Liver (tissue), 9 donors: Measurements from ENCODE around the gene TMEM187. TPM values are rescaled to one million over a fixed set of nuclear protein-coding genes. Genes with fewer than 3 reads are reported as not detected.

Experiments used
- DNase-seq: peaks from one replicate; pipeline ENCODE4 v3.0.0-alpha.2; 2017; ENCODE audit warnings: low spot score
- H3K27ac ChIP-seq, 2 donors: one replicate each; pipeline ENCODE4 v1.7.0; 2013; ENCODE audit warnings: inconsistent platforms in 2 of 2, low read length in 2 of 2, control low read depth in 1 of 2, low read depth in 1 of 2, mild to moderate bottlenecking in 1 of 2
- H3K27me3 ChIP-seq, 4 donors: one replicate each; pipeline versions ENCODE4 v1.6.1 to v1.7.0; 2013; ENCODE audit warnings: low read length in 3 of 4, inconsistent platforms in 1 of 4, mild to moderate bottlenecking in 1 of 4, moderate library complexity in 1 of 4; ENCODE audit not compliant: control insufficient read depth in 4 of 4, insufficient read depth in 4 of 4
- H3K36me3 ChIP-seq, 4 donors: one replicate each; pipeline versions ENCODE4 v1.6.1 to v1.7.0; 2013; ENCODE audit warnings: low read length in 3 of 4, mild to moderate bottlenecking in 3 of 4, low read depth in 1 of 4, moderate library complexity in 1 of 4; ENCODE audit not compliant: control insufficient read depth in 4 of 4, insufficient read depth in 3 of 4
- H3K4me1 ChIP-seq, 4 donors: one replicate each; pipeline versions ENCODE4 v1.6.1 to v1.7.0; 2013; ENCODE audit warnings: low read length in 3 of 4, mild to moderate bottlenecking in 3 of 4, moderate library complexity in 1 of 4; ENCODE audit not compliant: control insufficient read depth in 4 of 4, insufficient read depth in 4 of 4
- H3K4me3 ChIP-seq, 3 donors: one replicate each; pipeline versions ENCODE4 v1.6.1 to v1.7.0; 2013; ENCODE audit warnings: low read length in 3 of 3, control low read depth in 1 of 3, low read depth in 1 of 3, mild to moderate bottlenecking in 1 of 3
- H3K9ac ChIP-seq, 2 donors: one replicate each; pipeline ENCODE4 v1.7.0; 2013; ENCODE audit warnings: low read length in 2 of 2, mild to moderate bottlenecking in 2 of 2, moderate library complexity in 2 of 2, control low read depth in 1 of 2, low read depth in 1 of 2
- H3K9me3 ChIP-seq, 4 donors: one replicate each; pipeline versions ENCODE4 v1.6.1 to v1.7.0; 2013; ENCODE audit warnings: low read length in 3 of 4; ENCODE audit not compliant: control insufficient read depth in 4 of 4
- CTCF ChIP-seq: fragments of 150-350 bp; IDR thresholded peaks from 2 replicates; pipeline ENCODE4 v1.5.1; 2017; ENCODE audit warnings: improper control_type of control experiment, low read depth, low read length; ENCODE audit not compliant: missing input control
- EGR1 ChIP-seq, 2 donors: IDR thresholded peaks; 2 replicates each; pipeline ENCODE4 v1.6.1; 2016 to 2018; ENCODE audit warnings: antibody characterized with exemption in 2 of 2, low read depth in 2 of 2
- FOXA2 ChIP-seq: IDR thresholded peaks from 2 replicates; pipeline ENCODE4 v1.6.1; 2016; ENCODE audit warnings: antibody characterized with exemption
- GABPA ChIP-seq, 2 donors: IDR thresholded peaks in 1 of 2; conservative IDR thresholded peaks in 1 of 2; 2 replicates each; pipeline ENCODE4 v1.6.1; 2016; ENCODE audit warnings: antibody characterized with exemption in 2 of 2, mild to moderate bottlenecking in 1 of 2, moderate library complexity in 1 of 2
- HNF4A ChIP-seq, 2 donors: conservative IDR thresholded peaks; 2 replicates each; pipeline ENCODE4 v1.6.1; 2016; ENCODE audit warnings: antibody characterized with exemption in 2 of 2, mild to moderate bottlenecking in 2 of 2
- HNF4G ChIP-seq: IDR thresholded peaks from 2 replicates; pipeline ENCODE4 v1.6.1; 2016; ENCODE audit warnings: antibody characterized with exemption
- JUND ChIP-seq, 2 donors: IDR thresholded peaks; 2 replicates each; pipeline ENCODE4 v1.6.1; 2016; ENCODE audit warnings: antibody characterized with exemption in 2 of 2
- NR2F2 ChIP-seq: IDR thresholded peaks from 2 replicates; pipeline ENCODE4 v1.6.1; 2016; ENCODE audit warnings: antibody characterized with exemption
- RAD21 ChIP-seq, 2 donors: IDR thresholded peaks; 2 replicates each; pipeline ENCODE4 v1.6.1; 2016; ENCODE audit warnings: antibody characterized with exemption in 2 of 2, mild to moderate bottlenecking in 2 of 2
- SP1 ChIP-seq: IDR thresholded peaks from 2 replicates; pipeline ENCODE4 v1.6.1; 2018; ENCODE audit warnings: antibody characterized with exemption, mild to moderate bottlenecking
- TAF1 ChIP-seq: conservative IDR thresholded peaks from 2 replicates; pipeline ENCODE4 v1.6.1; 2016; ENCODE audit warnings: antibody characterized with exemption, mild to moderate bottlenecking
- WGBS: extraction: QIAGEN DNeasy Blood & Tissue Kit; methylation state at CpG from one replicate; pipeline ENCODE4 v1.1.7; 2013; 5-methylcytosine and 5-hydroxymethylcytosine counted together
- polyA plus RNA-seq, 2 donors: library from polyadenylated mRNA; stranded (reverse) in 1 of 2; unstranded in 1 of 2; fragments of 200-250 nt in 1 of 2; fragments of >200 nt in 1 of 2; fragmentation: Nextera tagmentation in 1 of 2; extraction: Ambion mirVana in 1 of 2; gene quantifications; one replicate each; pipeline versions ENCODE4 v1.2.1 to v1.2.3, GENCODE V29; 2013 to 2015
- total RNA-seq, 2 donors: library from RNA; depleted of rRNA; stranded (reverse); fragments of >200 nt; gene quantifications; one replicate each; pipeline ENCODE4 v1.2.3, GENCODE V29; 2014
- TF ChIP-seq, protein P1 (sequence below): IDR thresholded peaks from 2 replicates; pipeline ENCODE4 v1.6.1; 2016; ENCODE audit warnings: antibody characterized with exemption, mild to moderate bottlenecking
- TF ChIP-seq, protein P2 (sequence below): IDR thresholded peaks from 2 replicates; pipeline ENCODE4 v1.6.1; 2016; ENCODE audit warnings: antibody characterized with exemption
- donor health status: healthy.
- donor health status: healthy.
- donor health status: healthy.
- donor health status: healthy.
- donor health status: healthy.

TMEM187 gene
- total and polyA plus RNA-seq, 4 donors: 2.9 to 5.8 (median 4.1) TPM

- TF ChIP-seq, protein P1, sequence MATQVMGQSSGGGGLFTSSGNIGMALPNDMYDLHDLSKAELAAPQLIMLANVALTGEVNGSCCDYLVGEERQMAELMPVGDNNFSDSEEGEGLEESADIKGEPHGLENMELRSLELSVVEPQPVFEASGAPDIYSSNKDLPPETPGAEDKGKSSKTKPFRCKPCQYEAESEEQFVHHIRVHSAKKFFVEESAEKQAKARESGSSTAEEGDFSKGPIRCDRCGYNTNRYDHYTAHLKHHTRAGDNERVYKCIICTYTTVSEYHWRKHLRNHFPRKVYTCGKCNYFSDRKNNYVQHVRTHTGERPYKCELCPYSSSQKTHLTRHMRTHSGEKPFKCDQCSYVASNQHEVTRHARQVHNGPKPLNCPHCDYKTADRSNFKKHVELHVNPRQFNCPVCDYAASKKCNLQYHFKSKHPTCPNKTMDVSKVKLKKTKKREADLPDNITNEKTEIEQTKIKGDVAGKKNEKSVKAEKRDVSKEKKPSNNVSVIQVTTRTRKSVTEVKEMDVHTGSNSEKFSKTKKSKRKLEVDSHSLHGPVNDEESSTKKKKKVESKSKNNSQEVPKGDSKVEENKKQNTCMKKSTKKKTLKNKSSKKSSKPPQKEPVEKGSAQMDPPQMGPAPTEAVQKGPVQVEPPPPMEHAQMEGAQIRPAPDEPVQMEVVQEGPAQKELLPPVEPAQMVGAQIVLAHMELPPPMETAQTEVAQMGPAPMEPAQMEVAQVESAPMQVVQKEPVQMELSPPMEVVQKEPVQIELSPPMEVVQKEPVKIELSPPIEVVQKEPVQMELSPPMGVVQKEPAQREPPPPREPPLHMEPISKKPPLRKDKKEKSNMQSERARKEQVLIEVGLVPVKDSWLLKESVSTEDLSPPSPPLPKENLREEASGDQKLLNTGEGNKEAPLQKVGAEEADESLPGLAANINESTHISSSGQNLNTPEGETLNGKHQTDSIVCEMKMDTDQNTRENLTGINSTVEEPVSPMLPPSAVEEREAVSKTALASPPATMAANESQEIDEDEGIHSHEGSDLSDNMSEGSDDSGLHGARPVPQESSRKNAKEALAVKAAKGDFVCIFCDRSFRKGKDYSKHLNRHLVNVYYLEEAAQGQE: no peak
- TF ChIP-seq, protein P2, sequence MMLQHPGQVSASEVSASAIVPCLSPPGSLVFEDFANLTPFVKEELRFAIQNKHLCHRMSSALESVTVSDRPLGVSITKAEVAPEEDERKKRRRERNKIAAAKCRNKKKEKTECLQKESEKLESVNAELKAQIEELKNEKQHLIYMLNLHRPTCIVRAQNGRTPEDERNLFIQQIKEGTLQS: no peak
- TF ChIP-seq CTCF (no peak), JUND (IDR thresholded peaks at IDR 0.05) (no peak), NR2F2 (no peak), TAF1 (no peak), HNF4A (conservative IDR thresholded peaks at IDR 0.05) (no peak)
Measured at GRCh38 chrX:153931748-153932147, 40.8 kb upstream of the TMEM187 start (continued).

DNA sequence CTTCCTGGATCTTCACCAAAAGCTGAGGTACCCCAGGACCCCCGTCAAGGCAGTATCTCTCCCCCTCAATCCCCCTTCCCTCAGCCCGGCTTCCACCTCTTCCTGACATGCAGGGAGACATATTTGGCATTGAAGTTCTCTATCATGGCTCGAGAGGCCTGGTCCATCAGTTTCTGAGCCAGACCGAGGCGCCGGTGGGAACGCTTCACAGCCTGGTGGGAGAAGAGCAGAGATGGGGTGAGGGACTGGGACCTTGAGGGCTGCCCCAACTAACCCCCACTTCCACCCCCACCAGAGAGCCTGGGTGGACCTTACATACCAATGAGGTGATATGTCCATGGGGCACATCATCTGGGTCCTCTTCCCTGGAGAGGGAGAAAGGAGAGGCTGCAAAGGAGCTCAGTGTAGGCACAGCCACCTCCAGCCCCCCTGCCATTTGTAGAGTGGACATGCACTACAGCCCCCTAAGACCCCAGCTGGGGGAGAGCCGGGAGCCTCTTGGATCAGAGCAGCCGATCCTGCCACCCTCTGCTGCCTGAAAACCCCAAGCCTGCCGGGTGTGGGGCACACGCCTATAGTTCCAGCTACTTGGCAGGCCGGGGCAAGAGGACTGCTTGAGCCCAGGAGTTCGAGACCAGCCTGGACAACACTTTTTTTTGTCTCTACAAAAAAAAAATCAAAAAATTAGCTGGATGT lies 40.2 kb upstream of the TMEM187 start:
- TF ChIP-seq EGR1 (IDR thresholded peaks at IDR 0.05; ENCODE audit: low read depth in 2 of 2) (no peak), FOXA2 (no peak), JUND (IDR thresholded peaks at IDR 0.05) (no peak), GABPA (IDR thresholded peaks at IDR 0.05 in 1 of 2, conservative IDR thresholded peaks at IDR 0.05 in 1 of 2) (no peak), NR2F2 (no peak), HNF4G (no peak)
- no peak overlapping the region for H3K9ac ChIP-seq
- H3K27me3 ChIP-seq: no peaks in the 10 kb centered on the region
- no peak overlapping the region for H3K4me3 ChIP-seq
- H3K36me3 ChIP-seq: peaks cover 0 to 15% (median 1%) of the 10 kb centered on the region in 4 donors
- no peak for DNase-seq
- peaks cover 2 to 30% (median 23%) of the 10 kb centered on the region in 4 donors for H3K4me1 ChIP-seq
- H3K27ac ChIP-seq: no peak overlapping the region
- WGBS: 95% methylated on average over 13 of the region's 13 CpGs
- H3K9me3 ChIP-seq: no peaks in the 10 kb centered on the region

- Histone ChIP-seq H3K9me3 (no peaks in the 10 kb centered on the region), H3K27me3 (no peaks in the 10 kb centered on the region), H3K36me3 (peaks cover 0 to 15% (median 1%) of the 10 kb centered on the region in 4 donors), H3K4me1 (peaks cover 2 to 24% (median 17%) of the 10 kb centered on the region in 4 donors), H3K4me3 (peak overlapping the region; percentile 81 to 90 (median 90)), H3K27ac (no peak overlapping the region), H3K9ac (peak overlapping the region; percentile 13 to 75)
- no peak for TF ChIP-seq SP1
- TF ChIP-seq, protein P1: no peak
- no peak for TF ChIP-seq RAD21 (IDR thresholded peaks at IDR 0.05)
- WGBS: 58% methylated on average over 7 of the region's 7 CpGs
- DNase-seq: no peak
Measured at GRCh38 chrX:153933748-153934147, 38.8 kb upstream of the TMEM187 start.
